Esophagus (tissue), 2 donors: Measurements from ENCODE around the gene MALT1. TPM values are rescaled to one million over a fixed set of nuclear protein-coding genes. Genes with fewer than 3 reads are reported as not detected.
"Not testable (repeated sequence)": the region's sequence is repeated elsewhere in the genome, so short reads cannot be mapped to it uniquely, and the experiment has no call there.

ENCODE experiments used
- H3K27ac ChIP-seq, 2 donors: one replicate each; pipeline ENCODE4 v1.5.1; 2013; ENCODE audit warnings: low read depth in 2 of 2, mild to moderate bottlenecking in 2 of 2, inconsistent platforms in 1 of 2, low read length in 1 of 2, moderate library complexity in 1 of 2
- H3K27me3 ChIP-seq, 2 donors: one replicate each; pipeline ENCODE4 v1.6.1; 2013; ENCODE audit warnings: low read length in 2 of 2, control low read depth in 1 of 2, mild to moderate bottlenecking in 1 of 2; ENCODE audit not compliant: insufficient read depth in 2 of 2, control insufficient read depth in 1 of 2
- H3K36me3 ChIP-seq, 2 donors: one replicate each; pipeline ENCODE4 v1.6.1; 2013; ENCODE audit warnings: low read length in 1 of 2; ENCODE audit not compliant: control insufficient read depth in 2 of 2, insufficient read depth in 2 of 2
- H3K4me1 ChIP-seq, 2 donors: one replicate each; pipeline ENCODE4 v1.6.1; 2013; ENCODE audit warnings: low read length in 1 of 2; ENCODE audit not compliant: control insufficient read depth in 2 of 2, insufficient read depth in 2 of 2
- H3K4me3 ChIP-seq, 2 donors: one replicate each; pipeline ENCODE4 v1.5.1; 2013; ENCODE audit warnings: low read length in 2 of 2, mild to moderate bottlenecking in 2 of 2, low read depth in 1 of 2, moderate library complexity in 1 of 2
- H3K9me3 ChIP-seq, 2 donors: one replicate each; pipeline ENCODE4 v1.6.1; 2013; ENCODE audit warnings: mild to moderate bottlenecking in 2 of 2, low read depth in 1 of 2, low read length in 1 of 2, moderate library complexity in 1 of 2; ENCODE audit not compliant: control insufficient read depth in 2 of 2, insufficient read depth in 1 of 2
- WGBS, 2 donors: extraction: QIAGEN DNeasy Blood & Tissue Kit; methylation state at CpG; one replicate each; pipeline ENCODE4 v1.1.7; 2013; 5-methylcytosine and 5-hydroxymethylcytosine counted together
- polyA plus RNA-seq, 2 donors: library from polyadenylated mRNA; stranded (reverse); fragments of 200-250 nt; gene quantifications; one replicate each; pipeline ENCODE4 v1.2.3, GENCODE V29; 2013
- donor health status: healthy with polysubstance abuse.
- donor health status: Bipolar disorder and iron deficiency.

MALT1 gene
- polyA plus RNA-seq, 2 donors = 11.7 to 13.5 TPM

- Histone ChIP-seq H3K4me3 (no peak overlapping the region), H3K9me3 (no peaks in the 10 kb centered on the region), H3K27me3 (no peaks in the 10 kb centered on the region), H3K36me3 (no peaks in the 10 kb centered on the region), H3K4me1 (peaks cover 0 to 6% of the 10 kb centered on the region in 2 donors), H3K27ac (peak overlapping the region; percentile 2 to 18)
- WGBS, 2 donors = 44 to 57% methylated on average over 2 of the region's 2 CpGs
Observed at GRCh38 chr18:58638441-58638840, 32.8 kb upstream of the MALT1 start.

GRCh38 chr18:58639237-58639636, 32.0 kb upstream of the MALT1 start:
- peaks cover 0 to 6% of the 10 kb centered on the region in 2 donors for H3K4me1 ChIP-seq
- H3K9me3 ChIP-seq = peaks cover 0 to 2% of the 10 kb centered on the region in 2 donors
- 86 to 95% methylated on average over 2 of the region's 2 CpGs for WGBS, 2 donors
- no peak overlapping the region for H3K27ac ChIP-seq
- no peak overlapping the region for H3K4me3 ChIP-seq
- H3K27me3 ChIP-seq = no peaks in the 10 kb centered on the region
- H3K36me3 ChIP-seq = no peaks in the 10 kb centered on the region

GRCh38 chr18:58639751-58640427, 31.4 kb upstream of the MALT1 start:
- H3K27ac ChIP-seq = no peak overlapping the region
- WGBS, 2 donors = 45 to 53% methylated on average over 5 of the region's 5 CpGs
- H3K9me3 ChIP-seq = peaks cover 0 to 2% of the 10 kb centered on the region in 2 donors
- no peaks in the 10 kb centered on the region for H3K36me3 ChIP-seq
- H3K4me1 ChIP-seq = peaks cover 0 to 6% of the 10 kb centered on the region in 2 donors
- no peaks in the 10 kb centered on the region for H3K27me3 ChIP-seq
- no peak overlapping the region for H3K4me3 ChIP-seq

- Histone ChIP-seq H3K4me3 (no peak overlapping the region), H3K27me3 (no peaks in the 10 kb centered on the region), H3K36me3 (no peaks in the 10 kb centered on the region), H3K9me3 (peaks cover 0 to 2% of the 10 kb centered on the region in 2 donors), H3K4me1 (peaks cover 0 to 6% of the 10 kb centered on the region in 2 donors), H3K27ac (no peak overlapping the region)
- 45 to 64% methylated on average over 4 of the region's 4 CpGs for WGBS, 2 donors
Observed at GRCh38 chr18:58640428-58640805, 30.8 kb upstream of the MALT1 start.

- no peaks in the 10 kb centered on the region for H3K36me3 ChIP-seq
- no peak overlapping the region for H3K4me3 ChIP-seq
- no peak overlapping the region for H3K27ac ChIP-seq
- WGBS, 2 donors = 77 to 80% methylated on average over 7 of the region's 7 CpGs
- H3K9me3 ChIP-seq = peaks cover under 1 to 2% of the 10 kb centered on the region in 2 donors
- H3K4me1 ChIP-seq = peaks cover 0 to 6% of the 10 kb centered on the region in 2 donors
- no peaks in the 10 kb centered on the region for H3K27me3 ChIP-seq
Observed at GRCh38 chr18:58640891-58641610, 30.2 kb upstream of the MALT1 start.

- not testable (repeated sequence) for H3K4me1 ChIP-seq, H3K9me3 ChIP-seq, H3K4me3 ChIP-seq, H3K27me3 ChIP-seq, H3K27ac ChIP-seq, H3K36me3 ChIP-seq
- WGBS, 2 donors = 86 to 88% methylated on average over 6 of the region's 6 CpGs
Observed at GRCh38 chr18:58643557-58643956, 27.7 kb upstream of the MALT1 start.

- H3K36me3 ChIP-seq = no peaks in the 10 kb centered on the region
- H3K9me3 ChIP-seq = peaks cover 2 to 5% of the 10 kb centered on the region in 2 donors
- no peaks in the 10 kb centered on the region for H3K27me3 ChIP-seq
- no peak overlapping the region for H3K27ac ChIP-seq
- H3K4me3 ChIP-seq = no peak overlapping the region
- WGBS, 2 donors = 51 to 64% methylated on average over 5 of the region's 5 CpGs
- H3K4me1 ChIP-seq = no peaks in the 10 kb centered on the region
Observed at GRCh38 chr18:58645398-58645797, 25.9 kb upstream of the MALT1 start.

GRCh38 chr18:58646334-58646862, 24.9 kb upstream of the MALT1 start:
- 85 to 94% methylated on average over 4 of the region's 4 CpGs for WGBS, 2 donors
- H3K36me3 ChIP-seq = no peaks in the 10 kb centered on the region
- H3K9me3 ChIP-seq = peaks cover 2 to 5% of the 10 kb centered on the region in 2 donors
- H3K27me3 ChIP-seq = no peaks in the 10 kb centered on the region
- no peak overlapping the region for H3K4me3 ChIP-seq
- no peaks in the 10 kb centered on the region for H3K4me1 ChIP-seq
- H3K27ac ChIP-seq = no peak overlapping the region

- no peaks in the 10 kb centered on the region for H3K27me3 ChIP-seq
- H3K4me1 ChIP-seq = no peaks in the 10 kb centered on the region
- no peak overlapping the region for H3K4me3 ChIP-seq
- H3K9me3 ChIP-seq = peaks cover 0 to 5% of the 10 kb centered on the region in 2 donors
- H3K36me3 ChIP-seq = no peaks in the 10 kb centered on the region
- WGBS, 2 donors = 90 to 96% methylated on average over 1 of the region's 1 CpG
- H3K27ac ChIP-seq = no peak overlapping the region
Observed at GRCh38 chr18:58649966-58650816, 21.1 kb upstream of the MALT1 start.
